Common myeloid progenitor, CD34-positive (primary cell): ENCODE results near the gene ARL8A.
"Not testable (repeated sequence)": the region's sequence is repeated elsewhere in the genome, so short reads cannot be mapped to it uniquely, and the experiment has no call there.

ENCODE experiments used
- CTCF ChIA-PET: fragments of 350-600 bp; sonication (Branson Sonifier 250); formaldehyde crosslinking; loops from one replicate; lab custom pipeline; 2021; ENCODE audit warnings: antibody characterized with exemption; lab: Charles Lee
- POLR2A ChIA-PET: fragments of 350-600 bp; sonication (Branson Sonifier 250); formaldehyde crosslinking; loops from one replicate; lab custom pipeline; 2021; ENCODE audit warnings: antibody characterized with exemption; lab: Charles Lee
- DNase-seq, 3 donors: peaks; one replicate each; pipeline versions ENCODE4 v3.0.0 to v3.0.0-alpha.2; 2013
- H3K27ac ChIP-seq, 2 experiments: 1 replicate in 1 of 2; 2 replicates in 1 of 2; pipeline ENCODE4 v1.7.0; 2013; ENCODE audit warnings: inconsistent platforms in 2 of 2, low read length in 2 of 2, mild to moderate bottlenecking in 2 of 2, low read depth in 1 of 2, moderate library complexity in 1 of 2; ENCODE audit not compliant: severe bottlenecking in 2 of 2, insufficient read depth in 1 of 2, poor library complexity in 1 of 2
- H3K27me3 ChIP-seq, 5 experiments: replicated peaks in 2 of 5; 1 replicate in 3 of 5; 2 replicates in 2 of 5; pipeline versions ENCODE4 v1.6.1 to v1.7.0; 2013; ENCODE audit warnings: low read length in 4 of 5, mild to moderate bottlenecking in 2 of 5, moderate library complexity in 2 of 5, inconsistent platforms in 1 of 5; ENCODE audit not compliant: insufficient read depth in 5 of 5, control insufficient read depth in 4 of 5
- H3K36me3 ChIP-seq, 4 experiments: 1 replicate in 2 of 4; 2 replicates in 2 of 4; pipeline versions ENCODE4 v1.6.1 to v1.7.0; 2013; ENCODE audit warnings: low read length in 3 of 4, control low read depth in 1 of 4, mild to moderate bottlenecking in 1 of 4; ENCODE audit not compliant: control insufficient read depth in 4 of 4, insufficient read depth in 4 of 4
- H3K4me1 ChIP-seq, 4 experiments: 1 replicate in 3 of 4; 2 replicates in 1 of 4; pipeline versions ENCODE4 v1.6.1 to v1.7.1; 2013; ENCODE audit warnings: low read length in 3 of 4, mild to moderate bottlenecking in 3 of 4, control low read depth in 1 of 4, inconsistent platforms in 1 of 4, moderate library complexity in 1 of 4; ENCODE audit not compliant: control insufficient read depth in 4 of 4, insufficient read depth in 4 of 4; ENCODE audit errors: control extremely low read depth in 1 of 4
- H3K4me3 ChIP-seq, 7 experiments: 1 replicate in 4 of 7; 2 replicates in 3 of 7; pipeline versions ENCODE4 v1.5.1 to v1.7.0; 2013; ENCODE audit warnings: mild to moderate bottlenecking in 7 of 7, low read length in 6 of 7, moderate library complexity in 6 of 7, inconsistent platforms in 2 of 7, low read depth in 2 of 7, control low read depth in 1 of 7; ENCODE audit not compliant: insufficient read depth in 4 of 7, control insufficient read depth in 1 of 7; ENCODE audit errors: extremely low read depth in 1 of 7
- H3K9me3 ChIP-seq, 5 experiments: 1 replicate in 4 of 5; 2 replicates in 1 of 5; pipeline versions ENCODE4 v1.6.1 to v1.7.1; 2013; ENCODE audit warnings: low read length in 4 of 5, mild to moderate bottlenecking in 2 of 5, inconsistent platforms in 1 of 5, low read depth in 1 of 5, moderate library complexity in 1 of 5; ENCODE audit not compliant: control insufficient read depth in 4 of 5, insufficient read depth in 2 of 5; ENCODE audit errors: control extremely low read depth in 1 of 5
- WGBS: methylation state at CpG from one replicate; pipeline ENCODE4 v1.1.5; 2013; ENCODE audit not compliant: insufficient coverage; 5-methylcytosine and 5-hydroxymethylcytosine counted together

The ARL8A gene

GRCh38 chr1:202167708-202168415, 23.3 kb upstream of the ARL8A start:
- ChIA-PET POLR2A (no interaction called here), CTCF (interaction anchor here (1.0 kb wide), 1 partner anchor 22 kb away, joined by 4 read pairs; no protein-coding TSS in a partner anchor)
- Histone ChIP-seq H3K4me1 (peaks cover 3 to 63% (median 51%) of the 10 kb centered on the region in 4 experiments), H3K4me3 (no peak overlapping the region), H3K36me3 (no peaks in the 10 kb centered on the region), H3K27me3 (no peaks in the 10 kb centered on the region), H3K27ac (no peak overlapping the region), H3K9me3 (no peaks in the 10 kb centered on the region)
- no peak for DNase-seq
- WGBS = 76% methylated on average over 15 of the region's 18 CpGs

GRCh38 chr1:202167054-202167453, 22.5 kb upstream of the ARL8A start:
- H3K27me3 ChIP-seq, H3K36me3 ChIP-seq, H3K27ac ChIP-seq, H3K9me3 ChIP-seq, H3K4me3 ChIP-seq: not testable (repeated sequence)
- POLR2A ChIA-PET = interaction anchor here (0.6 to 1.6 kb wide), 2 partner anchors 12 to 136 kb away, joined by 3 to 4 read pairs; no protein-coding TSS in a partner anchor
- 90% methylated on average over 12 of the region's 13 CpGs for WGBS
- DNase-seq = peak in 1 of 3 donors; percentile 29
- H3K4me1 ChIP-seq = peaks cover 6 to 71% (median 59%) of the 10 kb centered on the region in 4 experiments
- CTCF ChIA-PET = interaction anchor here (0.6 to 2.2 kb wide), 6 partner anchors 12 to 901 kb away, joined by 3 to 10 read pairs (median 4); no protein-coding TSS in a partner anchor

- ChIA-PET POLR2A (interaction anchor here (0.6 to 1.6 kb wide), 2 partner anchors 11 to 137 kb away, joined by 3 to 4 read pairs; no protein-coding TSS in a partner anchor), CTCF (interaction anchor here (0.6 to 2.2 kb wide), 9 partner anchors 8 to 389 kb away, joined by 3 to 10 read pairs (median 3); no protein-coding TSS in a partner anchor)
- H3K9me3 ChIP-seq = no peaks in the 10 kb centered on the region
- H3K36me3 ChIP-seq = no peaks in the 10 kb centered on the region
- no peaks in the 10 kb centered on the region for H3K27me3 ChIP-seq
- 94% methylated on average over 6 of the region's 9 CpGs for WGBS
- peak in 1 of 3 donors; percentile 56 for DNase-seq
- H3K4me1 ChIP-seq = peaks cover 6 to 79% (median 68%) of the 10 kb centered on the region in 4 experiments
- peak overlapping the region in 1 of 7 experiments; percentile 19 for H3K4me3 ChIP-seq
- H3K27ac ChIP-seq = peak overlapping the region in 1 of 2 experiments; percentile 56
Measured at GRCh38 chr1:202165942-202166843, 21.7 kb upstream of the ARL8A start.

GRCh38 chr1:202165267-202165941, 20.9 kb upstream of the ARL8A start:
- Histone ChIP-seq H3K27ac (peak overlapping the region in 1 of 2 experiments; percentile 56), H3K9me3 (no peaks in the 10 kb centered on the region), H3K4me1 (peaks cover 6 to 80% (median 74%) of the 10 kb centered on the region in 4 experiments), H3K27me3 (no peaks in the 10 kb centered on the region), H3K4me3 (no peak overlapping the region), H3K36me3 (no peaks in the 10 kb centered on the region)
- ChIA-PET POLR2A (no interaction called here), CTCF (interaction anchor here (0.8 to 2.2 kb wide), 6 partner anchors 9 to 147 kb away, joined by 3 to 10 read pairs (median 3); no protein-coding TSS in a partner anchor)
- 73% methylated on average over 13 of the region's 20 CpGs for WGBS
- DNase-seq = no peak

- H3K4me1 ChIP-seq = peaks cover 7 to 89% (median 83%) of the 10 kb centered on the region in 4 experiments
- H3K4me3 ChIP-seq = peak overlapping the region in 4 of 7 experiments; percentile 5 to 30 (median 24)
- WGBS = 52% methylated on average over 8 of the region's 11 CpGs
- H3K9me3 ChIP-seq = no peaks in the 10 kb centered on the region
- ChIA-PET POLR2A (no interaction called here), CTCF (interaction anchor here (0.8 to 6.0 kb wide), 7 partner anchors 9 to 147 kb away, joined by 3 to 32 read pairs (median 7); partner anchors contain the start of gene LGR6)
- H3K27ac ChIP-seq = peak overlapping the region in 1 of 2 experiments; percentile 93
- H3K27me3 ChIP-seq = no peaks in the 10 kb centered on the region
- peak in 2 of 3 donors; percentile 78 to 80 for DNase-seq
- no peaks in the 10 kb centered on the region for H3K36me3 ChIP-seq
Measured at GRCh38 chr1:202164271-202165037, 19.9 kb upstream of the ARL8A start.
